CD4-positive, alpha-beta T cell treated with Interleukin-2 at 100 ng/mL for 4 hours (primary cell): ENCODE measurements around the gene GPR119.
"Not testable (repeated sequence)": the region's sequence is repeated elsewhere in the genome, so short reads cannot be mapped to it uniquely, and the experiment has no call there.

Experiments
- DNase-seq: peaks from one replicate; pipeline ENCODE4 v3.0.0-alpha.2; 2020; ENCODE audit warnings: low spot score

GPR119 gene

DNA sequence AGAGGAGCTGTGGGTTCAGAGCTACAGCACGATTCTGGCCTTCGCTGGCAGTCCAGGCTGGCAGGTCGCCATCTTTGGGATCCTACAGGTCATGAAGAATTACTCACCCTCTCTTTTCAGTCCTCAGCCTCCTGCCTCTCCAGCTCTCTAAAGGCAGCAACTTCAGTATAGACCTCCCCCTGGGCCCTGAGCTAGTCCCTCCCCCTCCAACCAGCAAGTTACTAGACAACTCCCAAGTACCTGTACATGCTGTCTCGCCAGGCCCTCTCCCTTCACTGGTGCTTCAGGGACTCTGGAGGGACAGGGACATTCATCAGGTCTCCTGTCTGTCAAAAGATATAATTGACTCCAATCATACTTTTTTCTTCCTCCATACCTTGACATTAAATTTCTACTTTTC lies at the start of gene GPR119:
Gene GPR119, minus strand, starts transcription at position 155 of the 400 bp plus-strand sequence. CDS start 227 bp downstream, outside the sequence.
- no peak for DNase-seq

GRCh38 chrX:130429236-130429635 lies 43.8 kb upstream of the GPR119 start:
- not testable (repeated sequence) for DNase-seq

- no peak for DNase-seq
These were observed 41.1 kb upstream of the GPR119 start for GRCh38 chrX:130426531-130426930.

DNA sequence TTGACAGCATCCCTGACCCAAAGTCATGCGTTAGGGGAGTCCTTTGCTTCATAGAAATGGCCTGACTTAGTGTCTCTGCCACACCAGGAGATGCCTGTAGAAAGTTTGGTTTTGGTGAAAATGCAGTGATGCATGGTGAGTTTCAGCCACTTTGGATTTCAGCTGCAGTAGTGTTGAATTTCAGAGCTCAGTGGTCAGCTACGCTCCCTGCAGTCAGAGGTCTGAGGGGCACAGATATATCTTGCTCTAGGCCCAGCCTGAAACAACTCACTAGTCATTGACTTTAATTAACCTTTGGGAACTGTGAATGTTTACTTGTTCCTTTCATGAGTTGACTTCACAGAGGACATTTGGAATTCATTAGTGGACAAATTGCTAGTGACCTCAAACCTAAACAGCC lies 33.8 kb upstream of the GPR119 start:
- DNase-seq = no peak

DNA sequence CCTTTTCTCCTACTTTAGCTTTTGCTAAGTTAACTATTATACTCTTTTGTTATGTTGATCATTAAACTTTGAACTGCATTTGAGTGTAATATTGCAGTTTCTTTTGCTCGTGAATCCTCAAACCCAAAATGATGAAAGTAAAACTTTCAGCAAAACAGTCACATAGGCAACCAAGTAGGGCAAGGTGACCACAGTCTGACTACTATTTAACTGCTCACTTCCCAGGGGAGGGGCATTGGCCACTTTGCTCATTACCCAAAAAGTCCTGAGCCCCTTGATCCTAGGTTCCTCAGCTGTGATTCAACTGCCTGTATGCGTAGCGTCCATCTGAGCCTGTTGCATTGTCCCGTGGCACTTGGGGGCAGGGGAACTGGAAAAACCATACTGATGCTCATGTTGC lies 33.3 kb upstream of the GPR119 start:
- DNase-seq = no peak

GRCh38 chrX:130418066-130418465 lies 32.6 kb upstream of the GPR119 start:
- DNase-seq = no peak

- DNase-seq = no peak
These were observed 31.3 kb upstream of the GPR119 start for GRCh38 chrX:130416785-130417184.

DNA sequence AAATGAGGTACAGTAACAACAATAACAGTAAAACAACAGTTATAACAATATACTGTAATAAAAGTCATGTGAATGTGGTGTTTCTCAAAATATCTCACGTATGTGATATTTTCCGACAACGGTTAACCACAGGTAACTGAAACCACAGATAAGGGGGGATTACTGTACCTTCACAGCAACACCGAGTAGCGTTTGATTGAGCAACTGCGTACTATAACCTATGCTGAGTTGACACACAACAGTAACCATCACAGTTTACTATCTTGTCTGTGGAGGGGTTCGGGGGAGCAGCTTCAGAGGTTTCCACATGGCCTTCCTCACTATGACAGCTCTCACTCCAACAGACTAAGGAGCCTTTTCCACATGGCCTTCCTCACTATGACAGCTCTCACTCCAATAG lies 29.7 kb upstream of the GPR119 start:
- peak; percentile 0 for DNase-seq

- no peak for DNase-seq
These were observed 29.3 kb upstream of the GPR119 start for GRCh38 chrX:130414800-130415199.

DNA sequence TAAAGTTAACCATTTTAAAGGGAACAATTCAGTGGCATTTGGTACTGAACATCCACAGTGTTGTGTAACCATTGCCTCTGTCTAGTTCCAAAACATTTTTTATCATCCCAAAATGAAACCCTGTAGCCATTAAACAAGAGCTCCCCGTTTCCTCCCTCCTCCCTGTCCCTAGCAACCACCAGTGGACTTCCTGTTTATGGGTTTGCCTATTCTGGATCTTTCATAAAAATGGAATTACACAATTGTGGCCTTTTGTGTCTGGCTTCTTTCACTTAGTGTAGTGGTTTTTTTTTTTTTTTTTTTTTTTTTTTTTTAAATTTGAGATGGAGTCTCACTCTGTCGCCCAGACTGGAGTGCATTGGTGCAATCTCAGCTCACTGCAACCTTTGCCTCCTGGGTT lies 27.9 kb upstream of the GPR119 start:
- no peak for DNase-seq

- no peak for DNase-seq
These were observed 16.8 kb upstream of the GPR119 start for GRCh38 chrX:130402208-130402684.

- DNase-seq = peak; percentile 66
These were observed 16.1 kb upstream of the GPR119 start, which contains the start of gene RBMX2 for GRCh38 chrX:130401415-130402207. Gene RBMX2 (plus strand): TSS chrX:130401987. CDS start chrX:130402033, 46 bp downstream.

GRCh38 chrX:130395341-130395740 lies 9.9 kb upstream of the GPR119 start:
- no peak for DNase-seq

DNA sequence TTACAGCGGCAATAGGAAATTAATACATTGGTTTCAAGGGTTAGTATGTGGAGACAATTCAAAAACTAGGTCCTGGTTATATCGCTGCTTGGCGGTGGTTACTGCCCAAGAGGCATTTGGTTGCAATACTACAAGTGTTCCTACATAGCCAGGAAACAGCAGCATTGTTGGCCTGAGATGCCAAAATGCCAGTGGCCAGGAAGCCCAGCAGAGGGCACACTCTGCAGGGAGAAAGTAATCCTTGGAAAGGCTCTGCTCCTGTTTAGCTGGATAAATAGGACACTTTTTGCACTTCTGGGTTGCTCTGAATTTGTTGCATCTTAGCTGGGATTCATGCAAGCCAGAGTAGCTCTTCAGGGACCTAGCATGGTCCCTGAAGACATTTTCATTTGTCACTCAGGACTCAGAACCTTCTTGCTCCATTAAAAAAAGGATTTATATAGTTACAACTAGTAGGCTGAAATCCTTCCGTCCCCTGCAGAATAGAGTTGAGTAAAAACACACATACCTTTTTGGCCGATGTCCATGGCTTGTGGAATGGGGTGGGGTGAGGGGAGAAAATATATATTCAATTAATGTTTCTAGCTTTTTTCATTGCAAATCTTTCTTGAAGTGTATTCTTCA lies 8.1 kb upstream of the GPR119 start:
- peak; percentile 0 for DNase-seq

- no peak for DNase-seq
These were observed 934 bp upstream of the GPR119 start for GRCh38 chrX:130386408-130386808.

- no peak for DNase-seq
These were observed 7.3 kb downstream of the GPR119 start for GRCh38 chrX:130378024-130378669.

- no peak for DNase-seq
These were observed 9.4 kb downstream of the GPR119 start for GRCh38 chrX:130376077-130376476.

- DNase-seq = not testable (repeated sequence)
These were observed 33.4 kb downstream of the GPR119 start for GRCh38 chrX:130352050-130352449.

DNA sequence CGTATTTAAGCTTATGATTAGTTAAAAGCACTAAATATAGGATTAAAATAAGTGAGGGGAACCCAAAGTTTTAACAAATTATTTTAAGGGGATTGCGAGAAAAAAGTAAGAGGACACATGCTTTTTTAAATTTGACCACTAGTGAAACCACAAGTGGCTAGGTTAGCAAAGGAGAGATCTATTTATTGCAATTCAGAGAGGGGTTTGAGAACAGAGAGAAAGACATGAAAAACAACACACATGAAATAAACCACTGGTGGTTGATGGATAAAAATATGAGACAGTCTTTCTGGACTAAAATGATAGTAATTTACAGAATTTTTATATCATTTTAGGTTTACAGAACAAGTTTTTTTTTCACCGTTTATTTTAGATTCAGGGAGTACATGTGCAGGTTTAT lies 33.9 kb downstream of the GPR119 start:
- DNase-seq = no peak

- no peak for DNase-seq
These were observed 38.2 kb downstream of the GPR119 start for GRCh38 chrX:130347321-130347720.

- no peak for DNase-seq
These were observed 42.1 kb downstream of the GPR119 start for GRCh38 chrX:130343411-130343810.

- DNase-seq = no peak
These were observed 45.2 kb downstream of the GPR119 start for GRCh38 chrX:130340271-130340670.
